HEK293 (cell line): ENCODE measurements around the gene MYH6.

Source experiments
- CTCF ChIA-PET: fragments of 350-600 bp; formaldehyde crosslinking; extraction: SDS; loops from one replicate; lab custom pipeline; 2021; ENCODE audit warnings: antibody characterized with exemption; lab: Yijun Ruan, JAX
- POLR2A ChIA-PET: fragments of 300-600 bp; formaldehyde crosslinking; extraction: SDS; loops from one replicate; lab custom pipeline; 2020; ENCODE audit warnings: antibody characterized with exemption, inconsistent platforms; lab: Yijun Ruan, JAX
- H3K27ac ChIP-seq: fragments of 200-500 bp; sonication (Bioruptor generic); 2 replicates; pipeline ENCODE4 v1.5.1; 2014; ENCODE audit warnings: low read depth, low read length, control low read depth, inconsistent platforms; ENCODE audit errors: extremely low read depth
- H3K36me3 ChIP-seq, 2 experiments: fragments of 200-500 bp in 1 of 2; sonication (Bioruptor generic) in 1 of 2; 1 replicate in 1 of 2; 2 replicates in 1 of 2; pipeline ENCODE4 v1.5.1; 2014 to 2017; ENCODE audit warnings: inconsistent platforms in 2 of 2, low read length in 2 of 2; ENCODE audit not compliant: control insufficient read depth in 2 of 2, insufficient read depth in 1 of 2
- H3K4me1 ChIP-seq: fragments of 200-500 bp; sonication (Bioruptor generic); 2 replicates; pipeline ENCODE4 v1.5.1; 2014; ENCODE audit warnings: mild to moderate bottlenecking, low read length, inconsistent platforms; ENCODE audit not compliant: control insufficient read depth, insufficient read depth
- H3K4me3 ChIP-seq: 2 replicates; pipeline ENCODE4 v1.5.1; 2011; ENCODE audit warnings: low read depth, mild to moderate bottlenecking, control low read depth, low read length, moderate library complexity
- H3K9me3 ChIP-seq: fragments of 200-500 bp; sonication (Bioruptor generic); 2 replicates; pipeline ENCODE4 v1.5.1; 2014; ENCODE audit warnings: low read depth, low read length, inconsistent platforms; ENCODE audit not compliant: control insufficient read depth, insufficient read depth
- EGR2 ChIP-seq: fragments of 450-650 bp; formaldehyde crosslinking; IDR thresholded peaks from 2 replicates; pipeline ENCODE4 v1.5.1; 2016; ENCODE audit warnings: low read depth, missing biosample characterization, missing genetic modification characterization
- FEZF1 ChIP-seq: fragments of 450-650 bp; formaldehyde crosslinking; IDR thresholded peaks from 2 replicates; pipeline ENCODE4 v1.5.1; 2016; ENCODE audit warnings: missing biosample characterization, missing genetic modification characterization
- GLIS2 ChIP-seq: fragments of 450-650 bp; formaldehyde crosslinking; IDR thresholded peaks from 2 replicates; pipeline ENCODE4 v1.5.1; 2016; ENCODE audit warnings: missing biosample characterization, missing genetic modification characterization
- HOXA7 ChIP-seq: sonication (generic); formaldehyde crosslinking; IDR thresholded peaks from 2 replicates; pipeline ENCODE4 v1.8.1; 2022; ENCODE audit warnings: missing genetic modification reagents, borderline replicate concordance
- SP3 ChIP-seq: fragments of 450-650 bp; formaldehyde crosslinking; IDR thresholded peaks from 2 replicates; pipeline ENCODE4 v1.5.1; 2016; ENCODE audit warnings: missing biosample characterization, missing genetic modification characterization
- ZBTB21 ChIP-seq: fragments of 450-650 bp; formaldehyde crosslinking; IDR thresholded peaks from 2 replicates; pipeline ENCODE4 v1.5.1; 2017; ENCODE audit warnings: missing biosample characterization, missing genetic modification characterization
- ZBTB48 ChIP-seq: fragments of 450-650 bp; formaldehyde crosslinking; IDR thresholded peaks from 2 replicates; pipeline ENCODE4 v1.5.1; 2016; ENCODE audit warnings: missing biosample characterization, missing genetic modification characterization
- ZFP3 ChIP-seq: fragments of 450-650 bp; formaldehyde crosslinking; IDR thresholded peaks from 2 replicates; pipeline ENCODE4 v1.5.1; 2016; ENCODE audit warnings: low read depth, missing biosample characterization, missing genetic modification characterization
- ZNF121 ChIP-seq: fragments of 450-650 bp; formaldehyde crosslinking; IDR thresholded peaks from 2 replicates; pipeline ENCODE4 v1.5.1; 2016; ENCODE audit warnings: missing biosample characterization, missing genetic modification characterization
- ZNF174 ChIP-seq: fragments of 450-650 bp; formaldehyde crosslinking; IDR thresholded peaks from 2 replicates; pipeline ENCODE4 v1.5.0; 2017; ENCODE audit warnings: missing biosample characterization, mild to moderate bottlenecking, missing genetic modification characterization
- ZNF239 ChIP-seq: fragments of 450-650 bp; formaldehyde crosslinking; IDR thresholded peaks from 2 replicates; pipeline ENCODE4 v1.5.1; 2016; ENCODE audit warnings: missing biosample characterization, missing genetic modification characterization
- ZNF274 ChIP-seq, 2 experiments: fragments of 200-500 bp in 1 of 2; fragments of 450-650 bp in 1 of 2; sonication (Bioruptor generic) in 1 of 2; formaldehyde crosslinking in 1 of 2; IDR thresholded peaks; 2 replicates each; pipeline versions ENCODE4 v1.5.1 to v1.6.1; 2014 to 2016; ENCODE audit warnings: borderline replicate concordance in 1 of 2, inconsistent platforms in 1 of 2, low read length in 1 of 2, missing biosample characterization in 1 of 2, missing genetic modification characterization in 1 of 2
- ZNF311 ChIP-seq: fragments of 450-650 bp; formaldehyde crosslinking; IDR thresholded peaks from 2 replicates; pipeline ENCODE4 v1.5.1; 2017; ENCODE audit warnings: missing biosample characterization, missing genetic modification characterization, borderline replicate concordance
- ZNF324 ChIP-seq: fragments of 450-650 bp; formaldehyde crosslinking; IDR thresholded peaks from 2 replicates; pipeline ENCODE4 v1.5.1; 2016; ENCODE audit warnings: missing biosample characterization, missing genetic modification characterization
- ZNF335 ChIP-seq: fragments of 450-650 bp; formaldehyde crosslinking; conservative IDR thresholded peaks from 2 replicates; pipeline ENCODE4 v1.5.1; 2016; ENCODE audit warnings: missing biosample characterization, missing genetic modification characterization
- ZNF404 ChIP-seq: fragments of 450-650 bp; formaldehyde crosslinking; IDR thresholded peaks from 2 replicates; pipeline ENCODE4 v1.5.1; 2017; ENCODE audit warnings: missing biosample characterization, missing genetic modification characterization
- ZNF416 ChIP-seq: fragments of 450-650 bp; formaldehyde crosslinking; IDR thresholded peaks from 2 replicates; pipeline ENCODE4 v1.5.1; 2016; ENCODE audit warnings: missing biosample characterization, missing genetic modification characterization
- ZNF626 ChIP-seq: fragments of 450-650 bp; sonication (Bioruptor Pico); formaldehyde crosslinking; IDR thresholded peaks from 2 replicates; pipeline ENCODE4 v1.5.1; 2018; ENCODE audit warnings: missing biosample characterization, missing genetic modification characterization, inconsistent platforms
- ZNF629 ChIP-seq: fragments of 450-650 bp; formaldehyde crosslinking; IDR thresholded peaks from 2 replicates; pipeline ENCODE4 v1.5.1; 2017; ENCODE audit warnings: missing biosample characterization, missing genetic modification characterization
- ZNF76 ChIP-seq: fragments of 450-650 bp; formaldehyde crosslinking; IDR thresholded peaks from 2 replicates; pipeline ENCODE4; 2016; ENCODE audit warnings: low read depth, missing biosample characterization, missing genetic modification characterization, borderline replicate concordance
- ZNF843 ChIP-seq: fragments of 450-650 bp; formaldehyde crosslinking; IDR thresholded peaks from 2 replicates; pipeline ENCODE4 v1.5.1; 2016; ENCODE audit warnings: missing biosample characterization, missing genetic modification characterization
- ZSCAN23 ChIP-seq: fragments of 450-650 bp; formaldehyde crosslinking; IDR thresholded peaks from 2 replicates; pipeline ENCODE4 v1.5.1; 2016; ENCODE audit warnings: missing biosample characterization, missing genetic modification characterization
- TF ChIP-seq, protein P1 (sequence below): fragments of 450-650 bp; formaldehyde crosslinking; IDR thresholded peaks from 2 replicates; pipeline ENCODE4 v1.5.1; 2016; ENCODE audit warnings: missing biosample characterization, missing genetic modification characterization
- TF ChIP-seq, protein P2 (sequence below): fragments of 450-650 bp; formaldehyde crosslinking; IDR thresholded peaks from 2 replicates; pipeline ENCODE4 v1.5.1; 2017; ENCODE audit warnings: missing biosample characterization, missing genetic modification characterization
- TF ChIP-seq, protein P3 (sequence below): fragments of 450-650 bp; formaldehyde crosslinking; optimal IDR thresholded peaks from 2 replicates; pipeline ENCODE3; 2016; ENCODE audit warnings: missing biosample characterization, mild to moderate bottlenecking, missing genetic modification characterization
- TF ChIP-seq, protein P4 (sequence below): fragments of 450-650 bp; formaldehyde crosslinking; IDR thresholded peaks from 2 replicates; pipeline ENCODE4 v1.5.1; 2016; ENCODE audit warnings: missing biosample characterization, missing genetic modification characterization, low read depth
- TF ChIP-seq, protein P5 (sequence below): fragments of 450-650 bp; formaldehyde crosslinking; IDR thresholded peaks from 2 replicates; pipeline ENCODE4 v1.5.1; 2017; ENCODE audit warnings: missing biosample characterization, missing genetic modification characterization

Gene MYH6

DNA sequence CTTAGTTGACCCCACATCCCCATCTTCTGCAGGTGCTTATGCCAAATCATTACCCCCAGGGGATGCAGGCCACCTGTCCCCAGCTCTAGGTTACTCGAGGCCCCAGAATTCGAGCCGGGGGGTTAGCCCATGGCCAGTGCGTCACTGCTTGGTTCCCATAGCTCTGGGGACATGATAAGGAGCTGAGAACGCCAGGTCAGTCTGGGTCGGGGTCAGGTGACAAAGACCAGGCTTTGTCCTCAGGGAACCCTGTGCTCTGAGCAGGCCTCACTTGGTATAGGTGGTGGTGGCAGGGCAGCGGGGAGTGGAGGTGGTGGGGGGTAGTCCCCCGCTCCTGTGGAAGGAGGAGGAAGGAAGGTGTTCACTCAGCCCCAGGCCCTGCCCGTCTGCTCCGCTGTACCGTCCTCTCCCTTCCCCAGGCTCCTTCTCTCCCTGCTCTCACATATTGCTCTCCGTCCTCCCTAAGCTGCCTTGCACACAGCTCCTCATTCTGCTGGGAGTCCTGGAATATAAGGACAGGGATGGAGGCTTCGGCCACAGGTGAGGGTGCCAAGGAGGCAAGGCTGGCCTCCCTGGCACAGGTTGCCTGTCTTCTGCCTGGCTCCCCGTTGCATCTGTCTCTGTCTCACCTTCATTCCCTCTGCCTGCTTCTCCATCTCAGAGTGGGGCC is 2.0 kb upstream of the MYH6 start:
- Histone ChIP-seq H3K4me3 (no peak overlapping the region), H3K9me3 (no peaks in the 10 kb centered on the region), H3K4me1 (no peaks in the 10 kb centered on the region), H3K27ac (no peak overlapping the region), H3K36me3 (no peaks in the 10 kb centered on the region)
- POLR2A ChIA-PET = no interaction called here
- TF ChIP-seq, protein P1, sequence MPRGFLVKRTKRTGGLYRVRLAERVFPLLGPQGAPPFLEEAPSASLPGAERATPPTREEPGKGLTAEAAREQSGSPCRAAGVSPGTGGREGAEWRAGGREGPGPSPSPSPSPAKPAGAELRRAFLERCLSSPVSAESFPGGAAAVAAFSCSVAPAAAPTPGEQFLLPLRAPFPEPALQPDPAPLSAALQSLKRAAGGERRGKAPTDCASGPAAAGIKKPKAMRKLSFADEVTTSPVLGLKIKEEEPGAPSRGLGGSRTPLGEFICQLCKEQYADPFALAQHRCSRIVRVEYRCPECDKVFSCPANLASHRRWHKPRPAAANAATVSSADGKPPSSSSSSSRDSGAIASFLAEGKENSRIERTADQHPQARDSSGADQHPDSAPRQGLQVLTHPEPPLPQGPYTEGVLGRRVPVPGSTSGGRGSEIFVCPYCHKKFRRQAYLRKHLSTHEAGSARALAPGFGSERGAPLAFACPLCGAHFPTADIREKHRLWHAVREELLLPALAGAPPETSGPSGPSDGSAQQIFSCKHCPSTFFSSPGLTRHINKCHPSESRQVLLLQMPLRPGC (tag by site-specific recombination) = no peak
- no peak for TF ChIP-seq GLIS2
- no peak for TF ChIP-seq ZNF629 (tag by site-specific recombination)
- TF ChIP-seq, protein P2, sequence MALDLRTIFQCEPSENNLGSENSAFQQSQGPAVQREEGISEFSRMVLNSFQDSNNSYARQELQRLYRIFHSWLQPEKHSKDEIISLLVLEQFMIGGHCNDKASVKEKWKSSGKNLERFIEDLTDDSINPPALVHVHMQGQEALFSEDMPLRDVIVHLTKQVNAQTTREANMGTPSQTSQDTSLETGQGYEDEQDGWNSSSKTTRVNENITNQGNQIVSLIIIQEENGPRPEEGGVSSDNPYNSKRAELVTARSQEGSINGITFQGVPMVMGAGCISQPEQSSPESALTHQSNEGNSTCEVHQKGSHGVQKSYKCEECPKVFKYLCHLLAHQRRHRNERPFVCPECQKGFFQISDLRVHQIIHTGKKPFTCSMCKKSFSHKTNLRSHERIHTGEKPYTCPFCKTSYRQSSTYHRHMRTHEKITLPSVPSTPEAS (tag by site-specific recombination) = no peak
- no peak for TF ChIP-seq ZSCAN23 (tag by site-specific recombination)
- no peak for TF ChIP-seq ZNF843
- no peak for TF ChIP-seq FEZF1
- CTCF ChIA-PET = no interaction called here

DNA sequence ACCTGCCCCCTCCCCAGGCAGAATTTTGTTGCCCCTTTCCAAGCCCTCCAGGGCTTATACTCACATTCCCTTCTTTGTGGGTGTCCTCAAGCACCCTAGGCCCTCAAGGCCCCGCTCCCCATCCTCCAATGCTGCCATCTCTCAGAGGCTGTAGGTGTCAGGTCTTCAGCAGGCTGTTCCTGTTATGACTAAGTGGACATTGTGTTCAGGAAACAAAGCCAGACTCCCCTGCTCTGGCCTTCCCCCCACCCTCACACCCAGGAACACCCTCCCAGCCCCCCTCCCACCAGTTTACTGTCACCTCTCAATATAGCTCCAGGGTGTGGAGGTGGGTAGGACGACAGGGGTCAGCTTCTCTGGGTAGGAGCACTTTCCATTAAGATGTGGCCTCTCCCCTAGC is 1.4 kb upstream of the MYH6 start:
- Histone ChIP-seq H3K36me3 (no peaks in the 10 kb centered on the region), H3K4me1 (no peaks in the 10 kb centered on the region), H3K27ac (no peak overlapping the region), H3K9me3 (no peaks in the 10 kb centered on the region), H3K4me3 (no peak overlapping the region)
- TF ChIP-seq ZNF404 (tag by site-specific recombination) (no peak), ZNF416 (tag by site-specific recombination) (no peak), ZNF335 (tag by site-specific recombination) (no peak)
- CTCF ChIA-PET = no interaction called here
- POLR2A ChIA-PET = no interaction called here

DNA sequence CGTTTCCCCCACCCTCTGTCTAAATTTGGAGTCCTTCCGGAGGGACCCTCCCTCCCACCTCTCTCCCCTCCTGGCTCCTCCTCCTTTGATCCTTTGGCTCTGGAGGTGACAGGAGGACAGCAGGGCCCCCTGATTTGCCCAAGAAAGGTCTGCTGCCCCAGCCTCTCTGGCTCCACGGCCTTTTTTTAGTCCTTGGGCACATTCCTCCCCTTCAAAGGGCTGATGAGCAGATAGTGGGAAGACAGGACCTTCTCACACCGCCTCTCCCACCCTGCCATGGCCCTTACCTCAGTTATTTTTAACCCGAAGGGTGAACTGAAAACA is 196 bp upstream of the MYH6 start:
- no peaks in the 10 kb centered on the region for H3K4me1 ChIP-seq
- POLR2A ChIA-PET = no interaction called here
- CTCF ChIA-PET = no interaction called here
- TF ChIP-seq ZNF274 (IDR thresholded peaks at IDR 0.05; ENCODE audit: low read length) = no peak
- no peak for TF ChIP-seq ZNF274 (tag by site-specific recombination; IDR thresholded peaks at IDR 0.05; ENCODE audit: borderline replicate concordance)
- TF ChIP-seq, protein P3, sequence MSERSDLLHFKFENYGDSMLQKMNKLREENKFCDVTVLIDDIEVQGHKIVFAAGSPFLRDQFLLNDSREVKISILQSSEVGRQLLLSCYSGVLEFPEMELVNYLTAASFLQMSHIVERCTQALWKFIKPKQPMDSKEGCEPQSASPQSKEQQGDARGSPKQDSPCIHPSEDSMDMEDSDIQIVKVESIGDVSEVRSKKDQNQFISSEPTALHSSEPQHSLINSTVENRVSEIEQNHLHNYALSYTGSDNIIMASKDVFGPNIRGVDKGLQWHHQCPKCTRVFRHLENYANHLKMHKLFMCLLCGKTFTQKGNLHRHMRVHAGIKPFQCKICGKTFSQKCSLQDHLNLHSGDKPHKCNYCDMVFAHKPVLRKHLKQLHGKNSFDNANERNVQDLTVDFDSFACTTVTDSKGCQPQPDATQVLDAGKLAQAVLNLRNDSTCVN (tag by site-specific recombination) = no peak
- TF ChIP-seq ZNF626 = no peak
- TF ChIP-seq HOXA7 (CRISPR knock-in tag) = no peak
- TF ChIP-seq EGR2 (tag by site-specific recombination) = no peak
- no peak for TF ChIP-seq ZNF76 (tag by site-specific recombination)
- no peak for TF ChIP-seq ZBTB21 (tag by site-specific recombination)
- no peak for TF ChIP-seq ZNF239 (tag by site-specific recombination)
- TF ChIP-seq ZNF311 (tag by site-specific recombination) = no peak
- no peak for TF ChIP-seq SP3 (tag by site-specific recombination)
- TF ChIP-seq ZBTB48 (tag by site-specific recombination) = no peak
- no peak for TF ChIP-seq ZNF174 (tag by site-specific recombination)
- TF ChIP-seq ZNF324 (tag by site-specific recombination) = no peak
- TF ChIP-seq, protein P4, sequence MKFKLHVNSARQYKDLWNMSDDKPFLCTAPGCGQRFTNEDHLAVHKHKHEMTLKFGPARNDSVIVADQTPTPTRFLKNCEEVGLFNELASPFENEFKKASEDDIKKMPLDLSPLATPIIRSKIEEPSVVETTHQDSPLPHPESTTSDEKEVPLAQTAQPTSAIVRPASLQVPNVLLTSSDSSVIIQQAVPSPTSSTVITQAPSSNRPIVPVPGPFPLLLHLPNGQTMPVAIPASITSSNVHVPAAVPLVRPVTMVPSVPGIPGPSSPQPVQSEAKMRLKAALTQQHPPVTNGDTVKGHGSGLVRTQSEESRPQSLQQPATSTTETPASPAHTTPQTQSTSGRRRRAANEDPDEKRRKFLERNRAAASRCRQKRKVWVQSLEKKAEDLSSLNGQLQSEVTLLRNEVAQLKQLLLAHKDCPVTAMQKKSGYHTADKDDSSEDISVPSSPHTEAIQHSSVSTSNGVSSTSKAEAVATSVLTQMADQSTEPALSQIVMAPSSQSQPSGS (tag by site-specific recombination) = no peak
- TF ChIP-seq ZNF121 (tag by site-specific recombination) = no peak
- TF ChIP-seq, protein P5, sequence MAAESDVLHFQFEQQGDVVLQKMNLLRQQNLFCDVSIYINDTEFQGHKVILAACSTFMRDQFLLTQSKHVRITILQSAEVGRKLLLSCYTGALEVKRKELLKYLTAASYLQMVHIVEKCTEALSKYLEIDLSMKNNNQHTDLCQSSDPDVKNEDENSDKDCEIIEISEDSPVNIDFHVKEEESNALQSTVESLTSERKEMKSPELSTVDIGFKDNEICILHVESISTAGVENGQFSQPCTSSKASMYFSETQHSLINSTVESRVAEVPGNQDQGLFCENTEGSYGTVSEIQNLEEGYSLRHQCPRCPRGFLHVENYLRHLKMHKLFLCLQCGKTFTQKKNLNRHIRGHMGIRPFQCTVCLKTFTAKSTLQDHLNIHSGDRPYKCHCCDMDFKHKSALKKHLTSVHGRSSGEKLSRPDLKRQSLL (tag by site-specific recombination) = no peak
- TF ChIP-seq ZFP3 (tag by site-specific recombination) = no peak

More for the DNA sequence above, 196 bp upstream of the MYH6 start:
- H3K36me3 ChIP-seq = no peaks in the 10 kb centered on the region
- no peak overlapping the region for H3K4me3 ChIP-seq
- H3K27ac ChIP-seq = no peak overlapping the region
- H3K9me3 ChIP-seq = no peaks in the 10 kb centered on the region
